HL-60 (cell line): ENCODE results near the gene SMPD4.
A peak's percentile ranks its signal among the peaks of the same experiment; 100 is the strongest.
"Not testable (repeated sequence)": the region's sequence is repeated elsewhere in the genome, so short reads cannot be mapped to it uniquely, and the experiment has no call there.

Source experiments
- DNase-seq, 2 experiments: peaks; one replicate each; pipeline ENCODE4 v3.0.0-alpha.2; 2010 to 2020; ENCODE audit warnings: low read depth in 1 of 2, low spot score in 1 of 2
- H3K27ac ChIP-seq: fragments of 250-450 bp; sonication (Bioruptor Pico); replicated peaks from 2 replicates; pipeline ENCODE4 v1.5.1; 2020; ENCODE audit warnings: mild to moderate bottlenecking, moderate library complexity
- H3K27me3 ChIP-seq: fragments of 250-450 bp; sonication (Bioruptor Pico); 2 replicates; pipeline ENCODE4 v1.5.1; 2021; ENCODE audit warnings: mild to moderate bottlenecking, moderate library complexity; ENCODE audit not compliant: insufficient read depth, poor library complexity, severe bottlenecking
- H3K4me3 ChIP-seq: replicated peaks from 2 replicates; pipeline ENCODE4 v1.5.1; 2011; ENCODE audit warnings: mild to moderate bottlenecking, control low read depth, low read length; ENCODE audit not compliant: insufficient read depth
- GABPA ChIP-seq: IDR thresholded peaks from 2 replicates; pipeline ENCODE4 v1.6.1; 2012; ENCODE audit warnings: low read depth
- POLR2AphosphoS5 ChIP-seq: IDR thresholded peaks from 2 replicates; pipeline ENCODE4 v1.6.1; 2012; ENCODE audit warnings: low read depth
- REST ChIP-seq: IDR thresholded peaks from 2 replicates; pipeline ENCODE4 v1.6.1; 2012; ENCODE audit warnings: low read depth; ENCODE audit not compliant: insufficient replicate concordance
- SPI1 ChIP-seq: IDR thresholded peaks from 2 replicates; pipeline ENCODE4 v1.6.1; 2012; ENCODE audit warnings: low read depth, mild to moderate bottlenecking, borderline replicate concordance
- TF ChIP-seq, protein P1 (sequence below): IDR thresholded peaks from one replicate; pipeline ENCODE4 v1.5.1; 2011; ENCODE audit warnings: low read length, control low read depth, inconsistent platforms; ENCODE audit not compliant: insufficient read depth

The SMPD4 gene

DNA sequence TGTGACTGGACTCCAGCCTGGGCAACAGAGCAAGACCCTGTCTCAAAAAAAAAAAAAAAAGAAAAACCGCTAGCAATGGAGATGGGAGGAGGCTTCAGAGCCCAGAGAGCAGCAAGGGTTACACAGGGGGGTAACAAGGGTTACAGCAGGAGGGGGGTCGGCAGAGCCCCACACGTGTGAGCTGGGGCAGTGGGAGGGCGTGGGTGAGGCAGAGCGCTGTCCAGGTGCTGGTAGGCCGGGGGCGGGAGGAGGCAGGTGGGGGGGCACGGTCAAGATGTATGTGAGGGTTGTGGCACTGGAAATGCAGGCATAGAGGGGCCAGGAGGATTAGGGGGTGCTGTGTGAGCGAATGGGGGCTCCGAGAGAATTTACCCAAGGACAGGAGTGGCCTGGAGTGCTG is 4.0 kb upstream of the SMPD4 start:
- Histone ChIP-seq H3K4me3 (no peak overlapping the region), H3K27me3 (no peaks in the 10 kb centered on the region), H3K27ac (no peak overlapping the region)
- DNase-seq = no peak
- peak; percentile 53 for TF ChIP-seq REST
- no peak for TF ChIP-seq SPI1

DNA sequence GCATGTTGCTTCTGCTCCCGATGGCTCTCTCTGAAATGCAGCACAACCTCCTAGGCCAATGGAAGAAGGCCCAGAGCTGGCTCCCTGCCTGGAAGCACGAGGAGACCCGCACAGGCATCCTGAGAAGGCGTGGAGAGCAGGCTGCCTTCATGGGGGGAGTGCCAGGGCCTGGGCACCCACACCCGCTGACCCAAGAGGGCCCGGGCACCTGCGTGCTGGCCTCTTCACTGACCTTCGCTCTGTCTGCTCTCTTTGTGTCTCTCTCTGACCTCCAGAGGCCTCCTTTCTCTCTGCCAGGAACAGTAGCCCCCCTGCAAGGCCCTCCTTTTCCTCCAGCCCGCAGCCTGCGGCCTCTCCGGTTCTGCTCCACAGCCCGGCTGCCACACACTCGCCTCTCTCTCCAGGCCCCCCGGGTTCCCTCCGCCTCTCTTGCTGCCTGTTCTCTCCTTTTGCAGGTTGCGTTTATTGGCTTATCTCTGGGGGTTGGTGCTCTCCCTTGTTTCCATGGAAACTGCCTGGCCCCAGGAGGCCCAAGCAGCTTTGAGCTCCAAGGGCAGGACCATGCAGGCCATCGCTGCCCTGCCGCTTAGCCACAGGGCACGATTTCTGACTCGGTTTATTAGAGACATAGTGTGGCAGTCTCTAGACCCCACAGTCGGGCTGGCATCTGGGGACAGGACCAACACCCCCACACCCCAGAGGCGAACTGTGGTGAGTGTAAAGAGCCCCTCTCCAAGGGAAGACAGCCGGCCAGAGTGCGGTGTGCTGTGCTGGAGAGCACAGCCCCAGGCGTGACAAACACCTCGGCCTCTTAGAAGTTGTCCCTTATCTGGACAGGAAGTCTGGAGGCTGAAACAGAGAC is 2.3 kb upstream of the SMPD4 start:
- Histone ChIP-seq H3K4me3 (peak overlapping the region; percentile 94), H3K27ac (no peak overlapping the region; the same call in 1 of the 2 replicates), H3K27me3 (no peaks in the 10 kb centered on the region)
- DNase-seq = no peak
- no peak for TF ChIP-seq POLR2AphosphoS5
- TF ChIP-seq REST = no peak
- no peak for TF ChIP-seq SPI1
- TF ChIP-seq, protein P1, sequence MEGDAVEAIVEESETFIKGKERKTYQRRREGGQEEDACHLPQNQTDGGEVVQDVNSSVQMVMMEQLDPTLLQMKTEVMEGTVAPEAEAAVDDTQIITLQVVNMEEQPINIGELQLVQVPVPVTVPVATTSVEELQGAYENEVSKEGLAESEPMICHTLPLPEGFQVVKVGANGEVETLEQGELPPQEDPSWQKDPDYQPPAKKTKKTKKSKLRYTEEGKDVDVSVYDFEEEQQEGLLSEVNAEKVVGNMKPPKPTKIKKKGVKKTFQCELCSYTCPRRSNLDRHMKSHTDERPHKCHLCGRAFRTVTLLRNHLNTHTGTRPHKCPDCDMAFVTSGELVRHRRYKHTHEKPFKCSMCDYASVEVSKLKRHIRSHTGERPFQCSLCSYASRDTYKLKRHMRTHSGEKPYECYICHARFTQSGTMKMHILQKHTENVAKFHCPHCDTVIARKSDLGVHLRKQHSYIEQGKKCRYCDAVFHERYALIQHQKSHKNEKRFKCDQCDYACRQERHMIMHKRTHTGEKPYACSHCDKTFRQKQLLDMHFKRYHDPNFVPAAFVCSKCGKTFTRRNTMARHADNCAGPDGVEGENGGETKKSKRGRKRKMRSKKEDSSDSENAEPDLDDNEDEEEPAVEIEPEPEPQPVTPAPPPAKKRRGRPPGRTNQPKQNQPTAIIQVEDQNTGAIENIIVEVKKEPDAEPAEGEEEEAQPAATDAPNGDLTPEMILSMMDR = no peak
- no peak for TF ChIP-seq GABPA

DNA sequence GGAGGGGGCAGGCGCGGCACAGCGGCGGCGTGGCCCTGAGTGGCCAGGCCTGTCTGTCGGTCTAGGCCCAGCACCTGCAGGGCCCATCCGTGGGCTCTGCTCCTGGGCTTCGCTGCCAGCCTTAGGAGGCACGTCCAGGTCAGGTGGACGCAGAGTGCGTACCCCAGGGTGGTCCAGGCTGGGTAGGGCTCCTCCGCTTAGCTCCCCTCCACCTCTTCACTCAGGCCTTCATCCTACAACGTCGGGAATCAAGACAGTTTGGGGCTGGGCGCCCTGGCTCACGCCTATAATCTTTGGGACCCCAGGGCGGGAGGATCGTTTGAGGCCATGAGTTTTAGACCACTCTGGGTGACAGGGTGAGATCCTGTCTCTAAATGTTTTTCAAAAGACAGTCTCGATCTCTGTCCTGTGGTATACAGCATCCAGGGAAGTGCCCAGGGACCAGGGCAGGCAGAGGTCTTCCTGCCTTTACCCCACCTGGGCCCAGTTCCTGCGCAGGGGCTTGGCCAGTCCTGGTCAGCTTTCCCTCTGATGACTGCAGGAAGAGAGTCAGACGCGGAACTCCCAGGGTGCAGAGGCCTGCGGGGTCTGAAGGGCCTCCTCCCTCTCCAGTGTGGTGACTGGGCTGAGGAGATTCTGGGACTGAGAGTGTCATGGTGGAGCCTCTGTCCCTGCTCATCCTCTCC is 1.6 kb upstream of the SMPD4 start:
- H3K27me3 ChIP-seq = not testable (repeated sequence)
- Histone ChIP-seq H3K4me3 (peak overlapping the region; percentile 94), H3K27ac (peak overlapping the region; percentile 97)
- peak in 1 of 2 experiments; percentile 42 for DNase-seq

DNA sequence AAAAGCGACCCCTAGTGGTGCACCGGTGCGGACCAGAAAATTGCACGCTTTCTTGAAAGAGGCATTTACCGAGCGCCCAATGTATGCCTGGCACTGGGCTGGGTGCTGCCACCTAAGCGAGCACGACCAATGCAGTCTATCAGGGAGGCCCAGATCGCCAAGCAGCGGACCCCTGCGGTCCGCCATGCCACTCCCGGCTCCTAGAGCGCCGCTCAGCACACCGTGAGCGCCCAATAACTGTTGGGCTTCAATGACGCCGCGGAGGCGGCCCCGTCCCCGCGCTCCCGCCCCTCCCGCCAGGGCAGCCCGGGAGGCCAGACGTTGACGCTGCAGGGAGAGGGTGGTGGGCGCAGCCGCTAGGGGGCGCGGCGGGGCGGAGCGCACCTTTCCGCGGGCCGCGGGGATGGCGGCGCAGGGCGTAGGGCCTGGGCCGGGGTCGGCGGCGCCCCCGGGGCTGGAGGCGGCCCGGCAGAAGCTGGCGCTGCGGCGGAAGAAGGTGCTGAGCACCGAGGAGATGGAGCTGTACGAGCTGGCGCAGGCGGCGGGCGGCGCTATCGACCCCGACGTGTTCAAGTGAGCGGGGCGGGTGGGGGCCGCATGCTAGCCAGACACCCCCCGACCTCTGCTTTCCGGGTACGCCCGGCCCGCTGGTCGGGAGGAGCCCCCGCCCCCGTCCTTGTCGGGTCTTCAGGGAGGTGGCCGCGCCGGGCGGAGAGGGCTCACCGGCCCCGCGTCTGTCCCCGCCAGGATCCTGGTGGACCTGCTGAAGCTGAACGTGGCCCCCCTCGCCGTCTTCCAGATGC is 679 bp upstream of the SMPD4 start, which contains the start of gene MZT2B:
MZT2B (plus strand) TSS at position 383 of the 803 bp plus-strand sequence; CDS start at position 404, 21 bp downstream.
- Histone ChIP-seq H3K4me3 (peak within 1 kb of the TSS; percentile 94), H3K27ac (peak within 1 kb of the TSS; percentile 97)
- not testable (repeated sequence) for H3K27me3 ChIP-seq
- TF ChIP-seq, protein P1 = peak; percentile 26
- TF ChIP-seq POLR2AphosphoS5 = 0 out of 2 replicates have a peak, but pooled peaks have one; percentile 13
- peak; percentile 58 to 90 for DNase-seq

DNA sequence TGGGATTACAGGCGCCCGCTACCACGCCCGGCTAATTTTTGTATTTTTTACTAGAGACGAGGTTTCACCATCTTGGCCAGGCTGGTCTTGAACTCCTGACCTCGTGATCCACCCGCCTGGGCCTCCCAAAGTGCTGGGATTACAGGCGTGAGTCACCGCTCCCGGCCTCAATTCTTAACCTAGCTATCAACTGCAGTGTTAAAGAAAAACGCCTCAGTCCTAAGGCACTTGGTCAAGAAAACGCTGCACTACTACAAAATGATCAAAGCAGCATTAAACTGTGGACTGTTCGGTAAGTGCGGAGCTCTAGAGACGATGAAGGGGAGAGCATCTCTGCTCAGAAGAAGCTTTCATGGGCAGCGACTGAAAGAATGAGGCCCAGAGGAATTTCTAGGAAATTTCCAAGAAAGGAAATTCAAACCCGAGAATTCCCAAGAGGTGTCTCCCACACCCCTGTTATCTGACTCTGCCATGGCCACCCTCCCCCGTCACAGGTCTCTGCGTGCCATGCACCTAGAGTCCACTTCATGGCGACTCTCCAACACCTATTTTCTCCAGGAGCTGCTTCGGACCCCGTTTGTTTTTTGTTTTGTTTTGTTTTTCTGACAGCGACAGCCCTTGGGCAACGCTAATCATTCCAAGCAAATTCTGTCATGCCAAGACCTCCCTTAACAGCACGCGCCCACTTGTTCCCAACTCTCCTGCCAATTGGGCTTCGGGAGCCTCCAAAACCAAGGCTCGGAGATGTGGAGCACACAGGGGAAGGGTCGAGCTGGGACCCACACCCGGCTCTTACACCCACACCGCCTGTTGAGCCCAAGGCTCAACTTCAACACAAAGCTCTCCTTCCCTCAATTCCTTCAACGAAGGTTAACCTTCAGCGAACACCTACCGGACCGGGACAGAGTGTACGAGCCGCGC is 738 bp downstream of the SMPD4 start:
- peak overlapping the region; percentile 97 for H3K27ac ChIP-seq
- H3K4me3 ChIP-seq = peak overlapping the region; percentile 94
- H3K27me3 ChIP-seq, DNase-seq: not testable (repeated sequence)

DNA sequence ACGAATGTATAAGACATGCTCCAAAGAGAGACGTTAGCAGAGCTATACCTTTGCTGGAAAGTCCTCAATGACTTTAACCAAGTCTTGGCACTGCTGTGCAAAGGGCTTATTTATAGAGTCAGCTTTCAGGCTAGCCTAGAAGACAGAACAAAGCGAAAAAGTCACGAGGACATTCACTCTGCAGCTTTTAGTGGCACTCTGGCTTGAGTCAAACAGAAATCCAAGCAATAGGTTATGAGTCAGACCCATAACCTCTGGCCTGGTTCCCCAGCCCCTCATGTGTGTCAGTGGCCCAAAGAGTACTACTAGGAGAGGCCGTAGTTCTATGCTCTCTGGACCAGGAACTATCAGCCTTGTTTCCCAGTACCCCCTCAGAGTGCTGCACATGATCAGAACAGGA is 6.5 kb downstream of the SMPD4 start:
- not testable (repeated sequence) for H3K4me3 ChIP-seq, DNase-seq, H3K27ac ChIP-seq, H3K27me3 ChIP-seq
